GM19023 (cell line): ENCODE measurements around the gene ANXA5.

Experiments
- ATAC-seq: cut with Tn5 transposase; IDR thresholded peaks from one replicate; pipeline ENCODE4 v1.9.1; 2021; ENCODE audit warnings: mild to moderate bottlenecking, moderate library complexity; ENCODE audit not compliant: unreplicated experiment

ANXA5 gene

GRCh38 chr4:121650741-121651140, 46.0 kb downstream of the ANXA5 start:
- no peak for ATAC-seq

GRCh38 chr4:121648516-121648915, 48.3 kb downstream of the ANXA5 start:
- ATAC-seq, result no peak

GRCh38 chr4:121642876-121643585, 53.7 kb downstream of the ANXA5 start:
- no peak for ATAC-seq

GRCh38 chr4:121642292-121642691, 54.5 kb downstream of the ANXA5 start:
- no peak for ATAC-seq

- no peak for ATAC-seq
These were observed 63.1 kb downstream of the ANXA5 start for GRCh38 chr4:121633653-121634052.

GRCh38 chr4:121632636-121633035, 64.1 kb downstream of the ANXA5 start:
- no peak for ATAC-seq
